CD4-positive, alpha-beta T cell treated with Interleukin-15 for 4 hours (primary cell): ENCODE results near the gene ZNF319.

ENCODE experiments used
- DNase-seq: peaks from one replicate; pipeline ENCODE4 v3.0.0-alpha.2; 2020; ENCODE audit warnings: low spot score

Gene ZNF319

GRCh38 chr16:57956270-57956808 lies 44.1 kb downstream of the ZNF319 start:
- DNase-seq = no peak

GRCh38 chr16:57955572-57956188 lies 44.8 kb downstream of the ZNF319 start:
- DNase-seq = no peak

GRCh38 chr16:57953857-57954256 lies 46.6 kb downstream of the ZNF319 start:
- no peak for DNase-seq

GRCh38 chr16:57952909-57953308 lies 47.6 kb downstream of the ZNF319 start:
- DNase-seq = no peak

- no peak for DNase-seq
These were observed 49.1 kb downstream of the ZNF319 start for GRCh38 chr16:57951204-57951960.

GRCh38 chr16:57950382-57950781 lies 50.1 kb downstream of the ZNF319 start:
- DNase-seq = no peak

- DNase-seq = no peak
These were observed 50.8 kb downstream of the ZNF319 start for GRCh38 chr16:57949595-57950238.

- no peak for DNase-seq
These were observed 51.5 kb downstream of the ZNF319 start for GRCh38 chr16:57949013-57949412.

GRCh38 chr16:57948027-57948426 lies 52.4 kb downstream of the ZNF319 start:
- DNase-seq = no peak

- no peak for DNase-seq
These were observed 53.2 kb downstream of the ZNF319 start for GRCh38 chr16:57947261-57947660.

- no peak for DNase-seq
These were observed 54.2 kb downstream of the ZNF319 start for GRCh38 chr16:57946181-57946801.

GRCh38 chr16:57945740-57946138 lies 54.7 kb downstream of the ZNF319 start:
- no peak for DNase-seq

- no peak for DNase-seq
These were observed 55.3 kb downstream of the ZNF319 start for GRCh38 chr16:57944970-57945739.
